Fibroblast of villous mesenchyme (primary cell): ENCODE data around the gene TRABD2B. TPM values are rescaled to one million over a fixed set of nuclear protein-coding genes. Genes with fewer than 3 reads are reported as not detected.

ENCODE experiments used
- DNase-seq: peaks from one replicate; pipeline ENCODE4 v3.0.0-alpha.2; 2010; ENCODE audit warnings: low read depth
- H3K4me3 ChIP-seq: 2 replicates; pipeline ENCODE4 v1.5.1; 2011; ENCODE audit warnings: low read depth, mild to moderate bottlenecking, low read length
- total RNA-seq: library from RNA; depleted of rRNA; stranded (reverse); fragments of >200 nt; gene quantifications from 2 replicates; pipeline ENCODE4 v1.2.3, GENCODE V29; 2012
- TF ChIP-seq, protein P1 (sequence below): IDR thresholded peaks from 2 replicates; pipeline ENCODE4 v1.5.1; 2012; ENCODE audit warnings: low read depth, mild to moderate bottlenecking, low read length; ENCODE audit not compliant: insufficient read depth

TRABD2B gene
- total RNA-seq, 1 donor: not detected

DNA sequence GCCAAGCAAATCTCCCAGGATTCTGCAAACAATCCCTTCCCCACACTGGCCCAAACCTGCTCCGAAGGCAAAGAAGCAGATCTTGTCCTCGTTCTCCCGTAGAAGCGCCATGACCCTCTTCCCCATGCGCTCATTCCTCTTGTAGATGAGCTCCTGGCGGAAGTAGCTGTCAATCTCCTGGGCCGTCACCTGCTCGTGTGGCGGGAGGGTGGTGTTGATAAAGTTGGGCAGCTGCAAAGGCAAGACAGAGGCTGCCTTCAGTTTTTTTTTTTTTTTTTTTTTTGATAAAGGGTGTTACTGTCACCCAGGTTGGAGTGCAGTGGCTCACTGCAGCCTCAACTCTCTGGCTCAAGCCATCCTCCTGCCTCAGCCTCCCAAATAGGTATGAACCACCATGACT is 202.7 kb downstream of the TRABD2B start:
- H3K4me3 ChIP-seq: no peak overlapping the region
- DNase-seq: no peak
- TF ChIP-seq, protein P1, sequence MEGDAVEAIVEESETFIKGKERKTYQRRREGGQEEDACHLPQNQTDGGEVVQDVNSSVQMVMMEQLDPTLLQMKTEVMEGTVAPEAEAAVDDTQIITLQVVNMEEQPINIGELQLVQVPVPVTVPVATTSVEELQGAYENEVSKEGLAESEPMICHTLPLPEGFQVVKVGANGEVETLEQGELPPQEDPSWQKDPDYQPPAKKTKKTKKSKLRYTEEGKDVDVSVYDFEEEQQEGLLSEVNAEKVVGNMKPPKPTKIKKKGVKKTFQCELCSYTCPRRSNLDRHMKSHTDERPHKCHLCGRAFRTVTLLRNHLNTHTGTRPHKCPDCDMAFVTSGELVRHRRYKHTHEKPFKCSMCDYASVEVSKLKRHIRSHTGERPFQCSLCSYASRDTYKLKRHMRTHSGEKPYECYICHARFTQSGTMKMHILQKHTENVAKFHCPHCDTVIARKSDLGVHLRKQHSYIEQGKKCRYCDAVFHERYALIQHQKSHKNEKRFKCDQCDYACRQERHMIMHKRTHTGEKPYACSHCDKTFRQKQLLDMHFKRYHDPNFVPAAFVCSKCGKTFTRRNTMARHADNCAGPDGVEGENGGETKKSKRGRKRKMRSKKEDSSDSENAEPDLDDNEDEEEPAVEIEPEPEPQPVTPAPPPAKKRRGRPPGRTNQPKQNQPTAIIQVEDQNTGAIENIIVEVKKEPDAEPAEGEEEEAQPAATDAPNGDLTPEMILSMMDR: no peak

- no peak for DNase-seq
- no peak overlapping the region for H3K4me3 ChIP-seq
- TF ChIP-seq, protein P1: no peak
Observed at GRCh38 chr1:47794081-47794480, 203.1 kb downstream of the TRABD2B start.

DNA sequence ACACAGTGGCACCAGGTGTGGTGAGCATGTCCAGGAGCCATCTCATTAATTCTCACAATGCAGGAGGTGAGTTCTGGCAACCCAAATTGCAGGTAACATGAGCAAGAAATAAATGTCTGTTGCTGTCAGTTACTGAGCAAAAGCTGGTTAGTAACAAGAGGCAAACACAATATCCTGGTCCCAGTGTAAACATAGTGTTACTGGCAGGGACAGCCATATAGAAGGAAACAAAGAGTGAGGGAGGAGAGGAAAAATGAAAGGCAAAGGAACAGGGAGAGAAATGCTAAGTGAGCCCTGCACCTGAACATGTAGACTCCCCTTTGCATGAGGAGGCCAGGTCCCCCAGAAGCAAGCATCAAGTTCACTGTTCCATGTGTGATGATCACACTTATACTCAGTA is 203.6 kb downstream of the TRABD2B start:
- TF ChIP-seq, protein P1: no peak
- no peak for DNase-seq
- no peak overlapping the region for H3K4me3 ChIP-seq

DNA sequence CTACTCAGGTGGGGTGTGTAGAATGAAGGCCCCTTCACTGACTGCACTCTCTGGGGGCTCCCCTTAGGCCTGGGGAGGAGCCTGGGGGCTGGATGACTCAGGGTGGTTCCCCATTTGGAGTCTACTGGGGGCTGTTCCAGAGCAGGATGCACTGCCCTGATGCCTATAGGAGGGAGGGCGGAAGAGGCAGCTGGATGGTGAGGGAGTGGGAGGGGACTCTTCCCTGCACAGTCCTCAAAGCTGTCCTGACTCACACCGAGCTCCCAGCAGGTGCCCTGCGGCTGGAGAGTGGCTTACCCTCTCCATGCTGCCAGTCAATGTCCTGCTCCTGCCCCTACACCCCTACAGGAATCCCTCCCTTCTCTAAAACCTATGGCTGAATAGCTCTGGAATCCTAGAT is 204.4 kb downstream of the TRABD2B start:
- DNase-seq: no peak
- no peak overlapping the region for H3K4me3 ChIP-seq
- TF ChIP-seq, protein P1: no peak

- TF ChIP-seq, protein P1: no peak
- DNase-seq: no peak
- H3K4me3 ChIP-seq: no peak overlapping the region
Observed at GRCh38 chr1:47791879-47792608, 205.1 kb downstream of the TRABD2B start.

- no peak overlapping the region for H3K4me3 ChIP-seq
- DNase-seq: no peak
- TF ChIP-seq, protein P1: no peak
Observed at GRCh38 chr1:47788761-47789160, 208.4 kb downstream of the TRABD2B start.

GRCh38 chr1:47787560-47787959 is 209.6 kb downstream of the TRABD2B start:
- TF ChIP-seq, protein P1: no peak
- H3K4me3 ChIP-seq: no peak overlapping the region
- no peak for DNase-seq
